Endothelial cell of umbilical vein (primary cell): Measurements from ENCODE around the gene NOL6. TPM values are rescaled to one million over a fixed set of nuclear protein-coding genes. Genes with fewer than 3 reads are reported as not detected.

Source experiments
- BruUV-seq: library from RNA; stranded (reverse); fragments of 400-500 nt; replicated peaks from 2 replicates; lab custom pipeline; 2021; lab: Mats Ljungman, UMichigan
- CTCF ChIA-PET: fragments of 300-600, 350-600 bp; sonication (Branson Sonifier 250); formaldehyde crosslinking; loops from one replicate; lab custom pipeline; 2021; ENCODE audit warnings: antibody characterized with exemption, inconsistent platforms; lab: Charles Lee
- POLR2A ChIA-PET: fragments of 300-600, 350-600 bp; sonication (Branson Sonifier 250); formaldehyde crosslinking; loops from one replicate; lab custom pipeline; 2021; ENCODE audit warnings: antibody characterized with exemption, inconsistent platforms; lab: Charles Lee
- DNase-seq: peaks from one replicate; pipeline ENCODE4 v3.0.0-alpha.2; 2011; ENCODE audit warnings: low read depth, low spot score
- FAIRE-seq: peaks from 2 replicates; lab custom pipeline; 2011; peaks lifted over from hg19 to GRCh38; lab: Jason Lieb, UNC
- H2AFZ ChIP-seq: 2 replicates; pipeline ENCODE4 v1.6.0; 2012; ENCODE audit warnings: low read depth, low read length, control low read depth, inconsistent platforms
- H3K27ac ChIP-seq: 2 replicates; pipeline ENCODE4 v1.5.1; 2011; ENCODE audit warnings: low read depth, mild to moderate bottlenecking, control low read depth, low read length, moderate library complexity; ENCODE audit not compliant: insufficient read depth
- H3K27me3 ChIP-seq, 2 experiments: 2 replicates each; pipeline versions ENCODE4 v1.6.0 to v1.6.1; 2011; ENCODE audit warnings: low read length in 2 of 2, mixed read lengths in 1 of 2; ENCODE audit not compliant: control insufficient read depth in 2 of 2, insufficient read depth in 2 of 2
- H3K36me3 ChIP-seq, 2 experiments: 2 replicates in 1 of 2; 3 replicates in 1 of 2; pipeline ENCODE4 v1.5.1; 2011; ENCODE audit warnings: low read length in 2 of 2, mild to moderate bottlenecking in 1 of 2, moderate library complexity in 1 of 2; ENCODE audit not compliant: control insufficient read depth in 2 of 2, insufficient read depth in 2 of 2; ENCODE audit errors: extremely low read depth in 1 of 2
- H3K4me1 ChIP-seq: 3 replicates; pipeline ENCODE4 v1.5.1; 2011; ENCODE audit warnings: mild to moderate bottlenecking, low read length; ENCODE audit not compliant: control insufficient read depth, insufficient read depth; ENCODE audit errors: extremely low read depth
- H3K4me2 ChIP-seq: 2 replicates; pipeline ENCODE4 v1.6.1; 2011; ENCODE audit warnings: low read length, control low read depth, mixed read lengths; ENCODE audit not compliant: insufficient read depth
- H3K4me3 ChIP-seq, 3 experiments: fragments of 200-600 bp in 1 of 3; sonication (generic), shearing (Covaris generic) in 1 of 3; replicated peaks in 1 of 3; 2 replicates each; pipeline ENCODE4 v1.5.1; 2011 to 2016; ENCODE audit warnings: control low read depth in 3 of 3, low read length in 3 of 3, mild to moderate bottlenecking in 2 of 3, inconsistent platforms in 1 of 3, low read depth in 1 of 3, moderate library complexity in 1 of 3; ENCODE audit not compliant: insufficient read depth in 1 of 3
- H3K79me2 ChIP-seq: 2 replicates; pipeline ENCODE4 v1.6.0; 2012; ENCODE audit warnings: low read length, inconsistent platforms; ENCODE audit not compliant: control insufficient read depth, insufficient read depth
- H3K9ac ChIP-seq: replicated peaks from 2 replicates; pipeline ENCODE3; 2011; ENCODE audit warnings: low read length, control low read depth; ENCODE audit not compliant: insufficient read depth; ENCODE audit errors: extremely low read depth
- H3K9me1 ChIP-seq: replicated peaks from 3 replicates; pipeline ENCODE4 v1.6.0; 2011; ENCODE audit warnings: mild to moderate bottlenecking, low read length; ENCODE audit not compliant: control insufficient read depth, insufficient read depth; ENCODE audit errors: extremely low read depth
- H3K9me3 ChIP-seq: replicated peaks from 2 replicates; pipeline ENCODE4 v1.5.1; 2012; ENCODE audit warnings: low read length, inconsistent platforms; ENCODE audit not compliant: control insufficient read depth, insufficient read depth
- H4K20me1 ChIP-seq: replicated peaks from 2 replicates; pipeline ENCODE3; 2011; ENCODE audit warnings: mild to moderate bottlenecking, low read length; ENCODE audit not compliant: control insufficient read depth, insufficient read depth; ENCODE audit errors: extremely low read depth
- EZH2 ChIP-seq: IDR thresholded peaks from 2 replicates; pipeline ENCODE4 v1.6.1; 2012; ENCODE audit warnings: borderline replicate concordance, low read depth, mild to moderate bottlenecking, moderate library complexity, low read length, inconsistent platforms; ENCODE audit not compliant: severe bottlenecking
- FOS ChIP-seq: IDR thresholded peaks from 2 replicates; pipeline ENCODE4 v1.6.1; 2011; ENCODE audit warnings: mild to moderate bottlenecking, low read length, moderate library complexity, borderline replicate concordance; ENCODE audit not compliant: insufficient read depth
- GATA2 ChIP-seq: IDR thresholded peaks from 2 replicates; pipeline ENCODE4 v1.7.0; 2011; ENCODE audit warnings: low read depth, mild to moderate bottlenecking, moderate library complexity, mixed read lengths, low read length; ENCODE audit not compliant: insufficient read length, insufficient read depth
- JUN ChIP-seq: IDR thresholded peaks from 2 replicates; pipeline ENCODE4 v1.6.1; 2011; ENCODE audit warnings: borderline replicate concordance, low read depth; ENCODE audit not compliant: insufficient read length, insufficient read depth
- MYC ChIP-seq: IDR thresholded peaks from one replicate; pipeline ENCODE4 v1.6.1; 2011; ENCODE audit warnings: mild to moderate bottlenecking, low read depth, low read length
- POLR2A ChIP-seq: IDR thresholded peaks from 2 replicates; pipeline ENCODE4 v1.6.1; 2012; ENCODE audit warnings: low read depth, mild to moderate bottlenecking, control low read depth, low read length
- POLR2AphosphoS5 ChIP-seq: IDR thresholded peaks from 2 replicates; pipeline ENCODE4 v1.6.1; 2012; ENCODE audit warnings: low read depth, mild to moderate bottlenecking, control low read depth, low read length, moderate library complexity; ENCODE audit not compliant: insufficient read depth
- dilution Hi-C: fragments of 300-500 bp; cut with MboI; formaldehyde crosslinking; loops from one replicate; pipeline ENCODE4 v1.15.0; 2019; ENCODE audit warnings: low sequenced_read_pairs; ENCODE audit not compliant: extremely low pct_ligation_motif_present
- intact Hi-C: fragments of 100-400 bp; cut with micrococcal nuclease; formaldehyde crosslinking; loops from one replicate; pipeline ENCODE4 v1.10.0; 2022
- polyA plus RNA-seq, 4 experiments: library from polyadenylated mRNA; depleted of rRNA in 3 of 4; stranded (reverse) in 3 of 4; unstranded in 1 of 4; fragments of >200 nt; gene quantifications; 2 replicates each; pipeline versions ENCODE4 v1.2.1 to v1.2.3, GENCODE V29; 2011 to 2012; ENCODE audit warnings: missing spikeins in 1 of 4
- total RNA-seq: library from RNA; stranded (reverse); gene quantifications from 2 replicates; pipeline ENCODE4 v1.2.3, GENCODE V29; 2021
- TF ChIP-seq, protein P1 (sequence below), 2 donors: IDR thresholded peaks; 1 replicate in 1 of 2; 2 replicates in 1 of 2; pipeline ENCODE4 v1.5.1; 2011; ENCODE audit warnings: low read length in 2 of 2, mild to moderate bottlenecking in 2 of 2, moderate library complexity in 2 of 2, control low read depth in 1 of 2, inconsistent platforms in 1 of 2, low read depth in 1 of 2; ENCODE audit not compliant: insufficient read depth in 1 of 2; ENCODE audit errors: extremely low read depth in 1 of 2
- TF ChIP-seq, protein P2 (sequence below): IDR thresholded peaks from 2 replicates; pipeline ENCODE4 v1.6.1; 2011; ENCODE audit not compliant: insufficient read depth, insufficient read length

NOL6 gene
- total and polyA plus RNA-seq, 2 donors (not counting 3 experiments of a cell fraction or from before 2014, with no cell fraction given) = 35.7 to 45.1 TPM

GRCh38 chr9:33475357-33475756 is 1.6 kb upstream of the NOL6 start:
- TF ChIP-seq FOS (no peak), GATA2 (no peak), POLR2A (no peak), JUN (no peak), POLR2AphosphoS5 (no peak), EZH2 (no peak), MYC (no peak)
- TF ChIP-seq, protein P1, sequence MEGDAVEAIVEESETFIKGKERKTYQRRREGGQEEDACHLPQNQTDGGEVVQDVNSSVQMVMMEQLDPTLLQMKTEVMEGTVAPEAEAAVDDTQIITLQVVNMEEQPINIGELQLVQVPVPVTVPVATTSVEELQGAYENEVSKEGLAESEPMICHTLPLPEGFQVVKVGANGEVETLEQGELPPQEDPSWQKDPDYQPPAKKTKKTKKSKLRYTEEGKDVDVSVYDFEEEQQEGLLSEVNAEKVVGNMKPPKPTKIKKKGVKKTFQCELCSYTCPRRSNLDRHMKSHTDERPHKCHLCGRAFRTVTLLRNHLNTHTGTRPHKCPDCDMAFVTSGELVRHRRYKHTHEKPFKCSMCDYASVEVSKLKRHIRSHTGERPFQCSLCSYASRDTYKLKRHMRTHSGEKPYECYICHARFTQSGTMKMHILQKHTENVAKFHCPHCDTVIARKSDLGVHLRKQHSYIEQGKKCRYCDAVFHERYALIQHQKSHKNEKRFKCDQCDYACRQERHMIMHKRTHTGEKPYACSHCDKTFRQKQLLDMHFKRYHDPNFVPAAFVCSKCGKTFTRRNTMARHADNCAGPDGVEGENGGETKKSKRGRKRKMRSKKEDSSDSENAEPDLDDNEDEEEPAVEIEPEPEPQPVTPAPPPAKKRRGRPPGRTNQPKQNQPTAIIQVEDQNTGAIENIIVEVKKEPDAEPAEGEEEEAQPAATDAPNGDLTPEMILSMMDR (IDR thresholded peaks at IDR 0.05; ENCODE audit: extremely low read depth in 1 of 2, insufficient read depth in 1 of 2, low read depth in 1 of 2, low read length in 2 of 2) = no peak
- TF ChIP-seq, protein P2, sequence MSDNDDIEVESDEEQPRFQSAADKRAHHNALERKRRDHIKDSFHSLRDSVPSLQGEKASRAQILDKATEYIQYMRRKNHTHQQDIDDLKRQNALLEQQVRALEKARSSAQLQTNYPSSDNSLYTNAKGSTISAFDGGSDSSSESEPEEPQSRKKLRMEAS = no peak
- no TSS peak for BruUV-seq

More at GRCh38 chr9:33475357-33475756, 1.6 kb upstream of the NOL6 start:
- ChIA-PET CTCF (interaction anchor here (1.1 to 5.1 kb wide), 6 partner anchors 9 to 149 kb away, joined by 3 to 49 read pairs (median 12); no protein-coding TSS in a partner anchor), POLR2A (no interaction called here)
- Histone ChIP-seq H3K4me3 (no peak overlapping the region), H3K36me3 (peaks cover 0 to 11% of the 10 kb centered on the region in 2 experiments), H3K9me1 (no peaks in the 10 kb centered on the region), H4K20me1 (no peaks in the 10 kb centered on the region), H3K4me2 (no peak overlapping the region), H2AFZ (no peak overlapping the region), H3K27me3 (no peaks in the 10 kb centered on the region), H3K9ac (no peak overlapping the region), H3K79me2 (peaks cover 20% of the 10 kb centered on the region), H3K27ac (no peak overlapping the region), H3K9me3 (no peaks in the 10 kb centered on the region), H3K4me1 (peaks cover 15% of the 10 kb centered on the region)
- DNase-seq (no peak), FAIRE-seq (no peak)
- intact Hi-C loops = no loop called here
- dilution Hi-C loops = no loop called here
